HepG2 (cell line): ENCODE measurements around the gene GFRA3.

Experiments used
- CHD4 ChIP-seq: fragments of 200-600 bp; sonication (generic); IDR thresholded peaks from 2 replicates; pipeline ENCODE4 v1.7.0; 2017; ENCODE audit warnings: mild to moderate bottlenecking, low read length, borderline replicate concordance
- JUN ChIP-seq: sonication (generic); formaldehyde crosslinking; IDR thresholded peaks from 2 replicates; pipeline ENCODE4 v1.4.0; 2020; ENCODE audit warnings: mild to moderate bottlenecking, missing genetic modification reagents
- MED8 ChIP-seq: sonication (generic); formaldehyde crosslinking; IDR thresholded peaks from 2 replicates; pipeline ENCODE4 v1.8.1; 2023; ENCODE audit warnings: mild to moderate bottlenecking, missing genetic modification reagents; ENCODE audit not compliant: insufficient replicate concordance
- NR1H2 ChIP-seq: sonication (generic); formaldehyde crosslinking; IDR thresholded peaks from 2 replicates; pipeline ENCODE4 v1.8.1; 2022; ENCODE audit warnings: low read depth, missing genetic modification reagents, borderline replicate concordance
- POLR2A ChIP-seq, 2 experiments: IDR thresholded peaks; 2 replicates each; pipeline ENCODE4 v1.6.1; 2011; ENCODE audit warnings: low read depth in 2 of 2, low read length in 2 of 2, mild to moderate bottlenecking in 1 of 2, moderate library complexity in 1 of 2; ENCODE audit not compliant: insufficient read depth in 1 of 2
- SMAD9 ChIP-seq: sonication (generic); formaldehyde crosslinking; IDR thresholded peaks from 2 replicates; pipeline ENCODE4 v1.5.1; 2020; ENCODE audit warnings: mild to moderate bottlenecking, missing genetic modification reagents
- ZNF562 ChIP-seq: sonication (generic); formaldehyde crosslinking; IDR thresholded peaks from 2 replicates; pipeline ENCODE4 v1.8.0; 2022; ENCODE audit warnings: missing genetic modification reagents, borderline replicate concordance
- TF ChIP-seq, protein P1 (sequence below): sonication (generic); formaldehyde crosslinking; IDR thresholded peaks from 2 replicates; pipeline ENCODE4 v1.5.0; 2020; ENCODE audit warnings: mild to moderate bottlenecking, missing genetic modification reagents, moderate library complexity
- TF ChIP-seq, protein P2 (sequence below): sonication (generic); formaldehyde crosslinking; IDR thresholded peaks from 2 replicates; pipeline ENCODE4 v1.4.0; 2020; ENCODE audit warnings: missing genetic modification reagents, mild to moderate bottlenecking, borderline replicate concordance

DNA sequence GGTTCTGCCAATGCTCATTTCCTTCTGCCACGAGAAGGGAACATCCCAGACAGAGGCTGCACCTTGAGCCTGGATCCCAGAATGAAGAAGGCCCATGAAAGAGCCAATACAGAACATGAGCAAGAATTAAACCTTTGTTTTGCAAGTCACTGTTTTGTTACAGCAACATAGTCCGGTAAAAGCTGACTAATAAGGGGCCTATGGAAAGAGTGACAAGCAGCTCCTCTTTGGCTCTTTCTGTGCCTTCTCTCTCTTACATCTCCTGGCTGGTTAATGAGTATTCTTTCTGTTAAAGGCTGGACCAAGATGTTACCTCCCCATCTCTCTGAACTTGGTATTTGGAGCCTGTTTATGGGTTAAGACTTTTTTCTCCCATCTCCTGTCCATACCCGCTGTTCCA, 10.8 kb downstream of the GFRA3 start:
- TF ChIP-seq, protein P1, sequence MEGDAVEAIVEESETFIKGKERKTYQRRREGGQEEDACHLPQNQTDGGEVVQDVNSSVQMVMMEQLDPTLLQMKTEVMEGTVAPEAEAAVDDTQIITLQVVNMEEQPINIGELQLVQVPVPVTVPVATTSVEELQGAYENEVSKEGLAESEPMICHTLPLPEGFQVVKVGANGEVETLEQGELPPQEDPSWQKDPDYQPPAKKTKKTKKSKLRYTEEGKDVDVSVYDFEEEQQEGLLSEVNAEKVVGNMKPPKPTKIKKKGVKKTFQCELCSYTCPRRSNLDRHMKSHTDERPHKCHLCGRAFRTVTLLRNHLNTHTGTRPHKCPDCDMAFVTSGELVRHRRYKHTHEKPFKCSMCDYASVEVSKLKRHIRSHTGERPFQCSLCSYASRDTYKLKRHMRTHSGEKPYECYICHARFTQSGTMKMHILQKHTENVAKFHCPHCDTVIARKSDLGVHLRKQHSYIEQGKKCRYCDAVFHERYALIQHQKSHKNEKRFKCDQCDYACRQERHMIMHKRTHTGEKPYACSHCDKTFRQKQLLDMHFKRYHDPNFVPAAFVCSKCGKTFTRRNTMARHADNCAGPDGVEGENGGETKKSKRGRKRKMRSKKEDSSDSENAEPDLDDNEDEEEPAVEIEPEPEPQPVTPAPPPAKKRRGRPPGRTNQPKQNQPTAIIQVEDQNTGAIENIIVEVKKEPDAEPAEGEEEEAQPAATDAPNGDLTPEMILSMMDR (CRISPR knock-in tag), result no peak
- TF ChIP-seq SMAD9 (CRISPR knock-in tag) (no peak), MED8 (CRISPR knock-in tag) (no peak), NR1H2 (CRISPR knock-in tag) (no peak), ZNF562 (no peak), CHD4 (no peak), POLR2A (IDR thresholded peaks at IDR 0.05; ENCODE audit: insufficient read depth in 1 of 2, low read depth in 2 of 2, low read length in 2 of 2) (no peak), JUN (CRISPR knock-in tag) (no peak)
- TF ChIP-seq, protein P2, sequence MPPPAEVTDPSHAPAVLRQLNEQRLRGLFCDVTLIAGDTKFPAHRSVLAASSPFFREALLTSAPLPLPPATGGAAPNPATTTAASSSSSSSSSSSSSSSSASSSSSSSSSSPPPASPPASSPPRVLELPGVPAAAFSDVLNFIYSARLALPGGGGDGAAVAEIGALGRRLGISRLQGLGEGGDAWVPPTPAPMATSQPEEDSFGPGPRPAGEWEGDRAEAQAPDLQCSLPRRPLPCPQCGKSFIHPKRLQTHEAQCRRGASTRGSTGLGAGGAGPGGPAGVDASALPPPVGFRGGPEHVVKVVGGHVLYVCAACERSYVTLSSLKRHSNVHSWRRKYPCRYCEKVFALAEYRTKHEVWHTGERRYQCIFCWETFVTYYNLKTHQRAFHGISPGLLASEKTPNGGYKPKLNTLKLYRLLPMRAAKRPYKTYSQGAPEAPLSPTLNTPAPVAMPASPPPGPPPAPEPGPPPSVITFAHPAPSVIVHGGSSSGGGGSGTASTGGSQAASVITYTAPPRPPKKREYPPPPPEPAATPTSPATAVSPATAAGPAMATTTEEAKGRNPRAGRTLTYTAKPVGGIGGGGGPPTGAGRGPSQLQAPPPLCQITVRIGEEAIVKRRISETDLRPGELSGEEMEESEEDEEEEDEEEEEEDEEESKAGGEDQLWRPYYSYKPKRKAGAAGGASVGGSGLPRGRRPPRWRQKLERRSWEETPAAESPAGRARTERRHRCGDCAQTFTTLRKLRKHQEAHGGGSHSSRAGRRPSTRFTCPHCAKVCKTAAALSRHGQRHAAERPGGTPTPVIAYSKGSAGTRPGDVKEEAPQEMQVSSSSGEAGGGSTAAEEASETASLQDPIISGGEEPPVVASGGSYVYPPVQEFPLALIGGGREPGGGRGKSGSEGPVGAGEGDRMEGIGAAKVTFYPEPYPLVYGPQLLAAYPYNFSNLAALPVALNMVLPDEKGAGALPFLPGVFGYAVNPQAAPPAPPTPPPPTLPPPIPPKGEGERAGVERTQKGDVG (CRISPR knock-in tag), result no peak
